Fibroblast of lung (primary cell): ENCODE data around the gene TOR1B. TPM values are rescaled to one million over a fixed set of nuclear protein-coding genes. Genes with fewer than 3 reads are reported as not detected.

Experiments
- DNase-seq, 2 donors: peaks; one replicate each; pipeline versions ENCODE4 v3.0.0 to v3.0.0-alpha.2; 2010; ENCODE audit warnings: low read depth in 2 of 2
- H2AFZ ChIP-seq: 2 replicates; pipeline ENCODE4 v1.5.1; 2012; ENCODE audit warnings: low read length, control low read depth, inconsistent platforms
- H3K27ac ChIP-seq: 2 replicates; pipeline ENCODE4 v1.5.1; 2011; ENCODE audit warnings: low read length, control low read depth; ENCODE audit not compliant: insufficient read depth
- H3K27me3 ChIP-seq: 2 replicates; pipeline ENCODE4 v1.5.1; 2011; ENCODE audit warnings: mild to moderate bottlenecking, low read length; ENCODE audit not compliant: control insufficient read depth, insufficient read depth
- H3K36me3 ChIP-seq: 2 replicates; pipeline ENCODE4 v1.5.1; 2011; ENCODE audit warnings: low read length; ENCODE audit not compliant: control insufficient read depth, insufficient read depth
- H3K4me1 ChIP-seq: 2 replicates; pipeline ENCODE4 v1.5.1; 2011; ENCODE audit warnings: low read length; ENCODE audit not compliant: control insufficient read depth, insufficient read depth; ENCODE audit errors: extremely low read depth
- H3K4me2 ChIP-seq: 2 replicates; pipeline ENCODE4 v1.5.1; 2011; ENCODE audit warnings: low read length, control low read depth; ENCODE audit not compliant: insufficient read depth; ENCODE audit errors: extremely low read depth
- H3K4me3 ChIP-seq, 4 experiments: fragments of 200-600 bp in 1 of 4; sonication (generic) in 1 of 4; replicated peaks in 1 of 4; 2 replicates each; pipeline ENCODE4 v1.5.1; 2011 to 2016; ENCODE audit warnings: low read length in 4 of 4, low read depth in 3 of 4, mild to moderate bottlenecking in 3 of 4, control low read depth in 2 of 4, inconsistent platforms in 1 of 4, mixed read lengths in 1 of 4; ENCODE audit not compliant: insufficient read depth in 1 of 4; ENCODE audit errors: control extremely low read depth in 1 of 4
- H3K79me2 ChIP-seq: 2 replicates; pipeline ENCODE4 v1.5.1; 2012; ENCODE audit warnings: mild to moderate bottlenecking, low read length, inconsistent platforms; ENCODE audit not compliant: control insufficient read depth, insufficient read depth
- H3K9ac ChIP-seq: 2 replicates; pipeline ENCODE4 v1.5.1; 2011; ENCODE audit warnings: mild to moderate bottlenecking, low read length, control low read depth; ENCODE audit not compliant: insufficient read depth
- H3K9me3 ChIP-seq: 2 replicates; pipeline ENCODE4 v1.5.1; 2012; ENCODE audit warnings: low read depth, low read length; ENCODE audit not compliant: control insufficient read depth, insufficient read depth
- H4K20me1 ChIP-seq: 2 replicates; pipeline ENCODE4 v1.5.1; 2011; ENCODE audit warnings: low read length; ENCODE audit not compliant: control insufficient read depth, insufficient read depth; ENCODE audit errors: extremely low read depth
- EZH2 ChIP-seq: IDR thresholded peaks from 2 replicates; pipeline ENCODE4 v1.5.1; 2012; ENCODE audit warnings: low read length, control low read depth, mild to moderate bottlenecking; ENCODE audit errors: missing control alignments
- polyA plus RNA-seq, 2 donors: library from polyadenylated mRNA; depleted of rRNA in 1 of 2; stranded (reverse) in 1 of 2; unstranded in 1 of 2; fragments of >200 nt; gene quantifications; 2 replicates each; pipeline ENCODE4 v1.2.1, GENCODE V29; 2011 to 2012; ENCODE audit warnings: missing spikeins in 1 of 2
- total RNA-seq: library from RNA; depleted of rRNA; stranded (reverse); fragments of >200 nt; gene quantifications from 2 replicates; pipeline ENCODE4 v1.2.1, GENCODE V29; 2014
- TF ChIP-seq, protein P1 (sequence below), 2 donors: IDR thresholded peaks in 1 of 2; conservative IDR thresholded peaks in 1 of 2; 1 replicate in 1 of 2; 2 replicates in 1 of 2; pipeline ENCODE4 v1.5.1; 2011 to 2012; ENCODE audit warnings: low read length in 2 of 2, control low read depth in 1 of 2, inconsistent platforms in 1 of 2, low read depth in 1 of 2, mild to moderate bottlenecking in 1 of 2

TOR1B gene
- total and polyA plus RNA-seq, 2 donors (not counting 1 experiment from before 2014, with no cell fraction given): 20.3 to 33.6 TPM

DNA sequence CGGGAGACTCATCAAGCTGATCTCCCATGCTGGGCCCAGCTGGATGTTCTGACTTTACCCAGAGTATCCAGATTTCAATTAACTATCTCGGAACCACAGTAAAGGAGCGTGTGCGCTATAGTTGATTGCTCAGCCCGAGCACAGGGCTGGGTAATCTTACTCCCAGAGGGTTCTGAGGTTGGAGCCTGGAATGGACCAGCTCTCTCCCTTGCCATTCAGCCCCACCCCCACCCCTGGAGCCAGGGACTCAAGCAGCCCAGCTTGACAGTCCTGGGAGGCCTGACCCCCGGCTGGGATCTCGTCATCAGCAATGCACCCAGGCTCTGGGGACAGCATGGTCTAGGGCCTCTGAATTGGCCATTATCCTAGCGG, 26.4 kb upstream of the TOR1B start:
- Histone ChIP-seq H3K4me3 (peak overlapping the region in 1 of 4 experiments; percentile 39), H3K9ac (peak overlapping the region; percentile 52), H3K27ac (peak overlapping the region; percentile 83), H3K4me2 (peak overlapping the region; percentile 70), H3K4me1 (peaks cover 18% of the 10 kb centered on the region), H3K36me3 (no peaks in the 10 kb centered on the region), H4K20me1 (no peaks in the 10 kb centered on the region), H2AFZ (peak overlapping the region; percentile 1), H3K9me3 (no peaks in the 10 kb centered on the region), H3K79me2 (no peaks in the 10 kb centered on the region), H3K27me3 (no peaks in the 10 kb centered on the region)
- TF ChIP-seq EZH2: no peak
- TF ChIP-seq, protein P1, sequence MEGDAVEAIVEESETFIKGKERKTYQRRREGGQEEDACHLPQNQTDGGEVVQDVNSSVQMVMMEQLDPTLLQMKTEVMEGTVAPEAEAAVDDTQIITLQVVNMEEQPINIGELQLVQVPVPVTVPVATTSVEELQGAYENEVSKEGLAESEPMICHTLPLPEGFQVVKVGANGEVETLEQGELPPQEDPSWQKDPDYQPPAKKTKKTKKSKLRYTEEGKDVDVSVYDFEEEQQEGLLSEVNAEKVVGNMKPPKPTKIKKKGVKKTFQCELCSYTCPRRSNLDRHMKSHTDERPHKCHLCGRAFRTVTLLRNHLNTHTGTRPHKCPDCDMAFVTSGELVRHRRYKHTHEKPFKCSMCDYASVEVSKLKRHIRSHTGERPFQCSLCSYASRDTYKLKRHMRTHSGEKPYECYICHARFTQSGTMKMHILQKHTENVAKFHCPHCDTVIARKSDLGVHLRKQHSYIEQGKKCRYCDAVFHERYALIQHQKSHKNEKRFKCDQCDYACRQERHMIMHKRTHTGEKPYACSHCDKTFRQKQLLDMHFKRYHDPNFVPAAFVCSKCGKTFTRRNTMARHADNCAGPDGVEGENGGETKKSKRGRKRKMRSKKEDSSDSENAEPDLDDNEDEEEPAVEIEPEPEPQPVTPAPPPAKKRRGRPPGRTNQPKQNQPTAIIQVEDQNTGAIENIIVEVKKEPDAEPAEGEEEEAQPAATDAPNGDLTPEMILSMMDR (conservative IDR thresholded peaks at IDR 0.05 in 1 of 2, IDR thresholded peaks at IDR 0.05 in 1 of 2; ENCODE audit: low read depth in 1 of 2, low read length in 2 of 2): no peak
- DNase-seq: peak in 1 of 2 donors; percentile 33

DNA sequence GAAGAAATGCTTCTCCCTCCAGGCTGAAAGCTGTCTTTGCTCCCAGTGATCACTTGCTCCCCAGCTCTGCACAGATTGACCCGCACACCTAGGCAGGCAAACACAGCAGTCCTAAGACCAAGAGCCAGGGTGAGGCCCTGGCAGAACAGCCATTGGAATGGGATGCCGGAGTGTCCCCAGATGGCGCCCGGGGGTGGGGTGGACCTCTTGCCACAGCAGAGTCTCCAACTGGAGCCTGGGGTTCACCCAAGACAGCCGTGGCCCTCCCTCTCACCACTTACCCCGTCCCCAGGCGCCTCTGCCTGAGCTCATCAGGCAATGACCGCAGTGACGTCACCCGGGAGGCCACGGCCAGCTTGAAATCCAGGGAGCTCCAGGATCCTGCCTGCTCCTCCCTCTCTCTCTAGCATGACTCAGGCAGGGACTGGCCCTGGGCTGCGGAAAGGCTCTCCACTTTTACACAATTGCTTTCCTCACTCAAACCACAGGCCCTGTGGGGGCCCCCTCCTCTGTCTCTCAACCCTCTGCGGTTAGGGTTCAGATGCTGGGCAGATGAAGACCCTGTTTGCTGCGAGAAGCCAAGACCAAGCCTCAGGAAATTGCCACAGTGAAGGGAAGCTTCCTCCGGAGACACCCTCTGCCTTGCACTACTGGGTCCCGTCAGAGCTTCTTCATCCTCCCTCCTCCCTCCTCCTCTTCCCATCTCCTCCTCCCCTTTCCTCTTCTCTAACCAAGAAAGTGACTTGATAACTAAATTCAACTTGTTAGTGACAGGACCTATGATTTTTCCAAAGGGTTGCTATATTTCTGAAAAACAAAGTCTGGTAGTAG, 25.8 kb upstream of the TOR1B start:
- H3K4me3 ChIP-seq: peak overlapping the region in 2 of 4 experiments; percentile 27 to 39
- H3K27ac ChIP-seq: peak overlapping the region; percentile 83
- no peaks in the 10 kb centered on the region for H4K20me1 ChIP-seq
- peak overlapping the region; percentile 70 for H3K4me2 ChIP-seq
- no peaks in the 10 kb centered on the region for H3K9me3 ChIP-seq
- H3K36me3 ChIP-seq: no peaks in the 10 kb centered on the region
- peak; percentile 100 for DNase-seq
- peaks cover 18% of the 10 kb centered on the region for H3K4me1 ChIP-seq
- no peaks in the 10 kb centered on the region for H3K27me3 ChIP-seq
- TF ChIP-seq, protein P1 (conservative IDR thresholded peaks at IDR 0.05 in 1 of 2, IDR thresholded peaks at IDR 0.05 in 1 of 2; ENCODE audit: low read depth in 1 of 2, low read length in 2 of 2): no peak
- no peak for TF ChIP-seq EZH2
- peak overlapping the region; percentile 1 for H2AFZ ChIP-seq
- H3K9ac ChIP-seq: peak overlapping the region; percentile 52
- H3K79me2 ChIP-seq: no peaks in the 10 kb centered on the region

DNA sequence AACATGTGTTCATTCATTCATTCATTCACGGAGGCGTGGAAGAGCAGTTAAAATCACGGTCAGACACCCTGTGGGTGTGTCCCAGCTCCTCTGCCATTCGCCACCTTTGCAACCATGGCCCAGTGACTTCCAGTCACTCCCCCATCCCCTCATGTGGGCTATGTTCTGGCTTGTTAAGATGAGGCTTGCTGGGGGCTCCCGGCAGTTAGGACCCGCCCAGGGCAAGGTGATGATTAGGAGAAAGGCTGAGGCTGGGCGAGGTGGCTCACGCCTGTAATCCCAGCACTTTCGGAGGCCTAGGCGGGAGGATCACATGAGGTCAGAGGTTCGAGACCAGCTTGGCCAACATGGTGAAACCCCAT, 25.2 kb upstream of the TOR1B start:
- Histone ChIP-seq H3K4me2 (peak overlapping the region; percentile 17), H2AFZ (no peak overlapping the region), H3K79me2 (no peaks in the 10 kb centered on the region), H3K27me3 (no peaks in the 10 kb centered on the region), H3K36me3 (no peaks in the 10 kb centered on the region), H4K20me1 (no peaks in the 10 kb centered on the region), H3K27ac (peak overlapping the region; percentile 63), H3K4me3 (no peak overlapping the region), H3K9me3 (no peaks in the 10 kb centered on the region), H3K4me1 (peaks cover 18% of the 10 kb centered on the region), H3K9ac (no peak overlapping the region)
- no peak for TF ChIP-seq EZH2
- TF ChIP-seq, protein P1 (conservative IDR thresholded peaks at IDR 0.05 in 1 of 2, IDR thresholded peaks at IDR 0.05 in 1 of 2; ENCODE audit: low read depth in 1 of 2, low read length in 2 of 2): no peak
- DNase-seq: no peak
